ENCODE data around the gene CITED4.

CITED4 gene

GRCh38 chr1:40884055-40884795, 22.1 kb upstream of the CITED4 start:
- FAIRE-seq: no peak

GRCh38 chr1:40880813-40881549, 18.8 kb upstream of the CITED4 start:
- FAIRE-seq: no peak

DNA sequence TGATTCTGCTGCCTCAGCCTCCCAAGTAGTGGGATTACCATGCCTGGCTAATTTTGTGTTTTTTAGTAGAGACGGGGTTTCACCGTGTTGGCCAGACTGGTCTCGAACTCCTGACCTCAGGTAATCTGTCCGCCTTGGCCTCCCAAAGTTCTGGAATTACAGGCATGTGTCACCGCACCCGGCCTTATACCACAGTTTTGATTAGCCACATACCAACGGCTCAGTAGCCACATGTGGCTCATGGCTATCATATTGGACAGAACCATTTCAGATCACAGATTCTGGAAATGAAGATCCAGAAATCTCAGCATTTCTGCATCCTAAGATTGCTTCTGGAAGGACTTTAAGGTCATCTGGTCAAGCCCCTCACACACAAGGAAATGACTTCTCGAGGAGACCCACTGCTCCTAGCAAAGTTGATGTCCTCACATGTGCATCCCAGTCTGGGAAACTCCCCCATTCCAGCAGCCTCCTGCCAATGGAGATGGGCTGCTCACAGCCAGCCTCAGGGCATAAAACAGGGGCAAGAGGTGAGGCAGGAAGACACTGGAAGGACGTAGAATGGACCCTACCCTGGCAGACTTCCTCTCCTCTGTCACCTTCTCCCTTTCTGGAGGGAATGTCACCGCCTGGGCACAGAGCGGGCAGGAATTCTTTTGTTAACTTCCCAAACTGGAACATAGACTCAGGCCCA, 17.5 kb upstream of the CITED4 start:
- FAIRE-seq: no peak

GRCh38 chr1:40878906-40879305, 16.7 kb upstream of the CITED4 start:
- FAIRE-seq: no peak

DNA sequence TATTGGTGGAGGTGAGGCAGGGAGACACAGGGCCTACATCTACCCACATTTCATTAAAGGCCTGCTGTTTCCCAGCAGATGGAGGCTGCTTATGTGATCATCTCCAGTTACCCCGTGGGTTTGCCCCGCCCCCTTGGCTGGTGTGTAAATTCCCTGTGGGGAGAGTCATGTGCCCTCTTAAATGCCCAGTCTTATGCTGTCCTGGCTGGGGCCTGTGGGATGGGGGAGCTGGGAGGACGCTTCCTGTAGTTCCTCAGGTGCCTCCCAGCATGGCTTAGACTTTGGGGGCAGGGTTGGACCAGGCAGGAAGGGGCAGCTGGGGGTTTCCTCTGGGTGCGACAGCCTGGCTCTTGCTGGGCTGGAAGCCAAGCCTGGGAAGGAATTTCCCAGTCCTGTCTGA, 15.5 kb upstream of the CITED4 start:
- no peak for FAIRE-seq

- FAIRE-seq: no peak
Measured at GRCh38 chr1:40876891-40877290, 14.7 kb upstream of the CITED4 start.

DNA sequence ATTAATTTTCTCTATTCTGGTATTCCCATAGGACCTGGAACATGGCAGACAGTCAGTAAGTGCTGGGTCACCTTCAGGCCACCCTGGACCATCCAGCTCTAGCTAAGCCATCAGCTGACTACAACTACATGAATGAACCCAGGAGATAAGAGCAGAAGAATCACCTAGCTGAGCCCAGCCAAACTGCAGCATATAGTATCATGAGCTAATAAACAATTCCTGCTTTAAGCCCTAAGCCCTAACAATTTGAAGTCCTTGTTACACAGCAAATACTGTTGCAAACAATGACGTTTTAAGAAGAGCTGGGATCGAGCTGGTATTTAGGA, 14.2 kb upstream of the CITED4 start:
- FAIRE-seq: no peak

DNA sequence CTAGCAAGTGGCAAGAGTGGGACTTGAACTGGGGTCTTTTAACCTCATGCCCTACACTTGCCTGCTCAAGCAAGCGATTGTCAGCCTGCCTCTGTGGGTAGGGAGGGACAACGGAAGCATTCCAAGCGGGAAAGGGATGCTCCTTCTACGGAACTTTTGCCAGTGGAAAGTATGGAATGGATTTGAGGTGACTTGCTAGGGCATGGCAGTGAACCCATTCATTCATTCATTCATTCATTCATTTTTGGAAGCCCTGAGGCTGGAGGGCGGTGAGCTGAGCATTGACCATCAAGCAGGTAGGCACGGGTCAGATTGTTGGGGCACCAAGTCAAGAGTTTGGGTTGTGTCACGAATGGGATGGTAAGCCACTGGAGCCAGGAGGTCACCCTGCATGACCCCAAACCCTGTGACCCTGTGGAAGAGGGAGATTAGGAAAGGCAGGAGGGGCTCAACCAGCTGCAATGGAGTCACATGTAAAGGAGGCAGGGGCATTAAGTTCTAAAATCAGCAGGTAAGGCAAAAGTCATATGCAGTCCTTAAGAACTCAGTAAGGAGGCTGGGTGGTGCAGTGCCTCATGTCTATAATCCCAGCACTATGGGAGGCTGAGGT, 11.8 kb upstream of the CITED4 start:
- FAIRE-seq: no peak

DNA sequence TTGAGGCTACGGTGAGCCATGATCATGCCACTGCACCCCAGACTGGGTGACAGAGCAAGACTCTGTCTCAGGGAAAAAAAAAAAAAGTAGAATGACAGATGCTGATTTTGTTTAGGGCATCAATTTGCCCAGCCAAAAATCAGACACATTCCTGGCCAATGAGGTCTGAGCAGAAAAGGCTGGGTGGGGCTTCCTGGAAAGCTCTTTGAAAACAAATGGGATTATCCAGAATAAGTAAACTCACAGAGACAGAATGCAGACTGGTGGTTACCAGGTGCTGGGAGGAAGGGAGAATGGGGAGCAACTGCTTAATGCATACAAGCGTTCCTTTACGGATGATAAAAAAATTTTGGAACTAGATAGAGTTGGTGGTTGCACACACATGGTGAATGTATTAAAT, 10.1 kb upstream of the CITED4 start:
- FAIRE-seq: no peak

GRCh38 chr1:40870135-40870728, 8.1 kb upstream of the CITED4 start:
- no peak for FAIRE-seq

DNA sequence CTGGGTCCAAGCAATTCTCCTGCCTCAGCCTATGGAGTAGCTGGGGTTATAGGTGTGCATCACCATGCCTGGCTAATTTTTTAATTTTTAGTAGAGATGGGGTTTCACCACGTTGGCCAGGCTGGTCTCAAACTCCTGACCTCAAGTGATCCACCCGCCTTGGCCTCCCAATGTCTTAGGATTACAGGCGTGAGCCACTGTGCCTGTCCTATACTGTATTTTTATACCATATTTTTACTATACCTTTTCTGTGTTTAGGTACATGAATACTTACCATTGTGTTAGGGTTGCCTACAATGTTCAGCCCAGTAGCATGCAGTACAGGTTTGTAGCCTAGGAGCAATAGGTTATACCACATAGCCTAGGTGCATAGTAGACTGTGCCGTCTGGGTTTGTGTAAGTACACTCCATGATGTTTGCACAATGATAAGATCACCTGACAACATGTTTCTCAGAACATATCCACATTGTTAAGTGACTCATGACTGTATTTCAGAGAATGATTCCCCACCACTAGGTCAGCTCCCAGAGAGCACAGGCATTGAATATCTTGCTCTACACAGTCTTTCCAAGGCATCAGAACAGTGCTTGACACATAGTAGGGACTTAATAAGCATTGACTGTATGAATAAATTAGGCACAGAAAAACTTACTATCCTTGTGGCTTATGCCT, 6.0 kb upstream of the CITED4 start:
- peak; percentile 75 for FAIRE-seq

DNA sequence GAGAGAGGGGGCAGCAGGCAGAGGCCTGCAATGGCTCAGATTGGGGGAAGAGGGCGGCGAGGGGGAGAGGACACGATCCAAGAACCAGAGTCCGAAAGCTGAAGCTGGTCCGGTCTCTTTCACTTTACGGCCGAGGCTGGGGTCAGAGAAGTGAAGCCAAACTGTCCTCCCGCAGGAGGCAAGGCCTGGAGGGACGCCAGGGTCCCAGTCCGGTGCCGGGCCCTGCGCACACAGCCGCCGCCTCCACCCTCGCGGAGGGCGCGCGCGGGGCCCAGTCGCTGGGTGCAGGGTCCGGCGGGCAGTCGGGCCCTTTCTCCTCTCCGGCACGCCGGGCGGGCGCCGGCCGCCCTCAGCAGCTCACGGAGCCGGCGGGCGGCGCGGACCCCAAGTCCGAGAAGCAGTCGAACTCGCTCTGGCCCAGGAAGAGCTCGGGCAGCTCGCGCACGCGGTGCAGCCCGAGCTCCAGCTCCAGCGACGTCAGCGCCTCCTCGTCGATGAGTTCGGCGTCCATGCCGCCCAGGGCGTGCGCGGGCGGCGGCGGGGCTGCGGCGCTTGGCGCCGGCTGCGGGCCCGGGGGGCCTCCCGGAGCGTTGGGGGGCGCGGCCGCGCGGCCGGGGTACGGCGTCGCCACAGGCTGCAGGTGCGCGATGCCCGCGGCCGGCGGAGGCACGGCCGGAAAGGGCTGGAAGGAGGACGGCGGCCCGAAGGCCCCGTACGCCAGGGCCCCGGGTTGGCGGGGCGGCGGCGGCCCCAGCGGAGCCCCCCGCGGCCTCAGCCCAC, 749 bp downstream of the CITED4 start:
- no peak for FAIRE-seq

- FAIRE-seq: no peak
Measured at GRCh38 chr1:40860706-40861223, 1.4 kb downstream of the CITED4 start.

DNA sequence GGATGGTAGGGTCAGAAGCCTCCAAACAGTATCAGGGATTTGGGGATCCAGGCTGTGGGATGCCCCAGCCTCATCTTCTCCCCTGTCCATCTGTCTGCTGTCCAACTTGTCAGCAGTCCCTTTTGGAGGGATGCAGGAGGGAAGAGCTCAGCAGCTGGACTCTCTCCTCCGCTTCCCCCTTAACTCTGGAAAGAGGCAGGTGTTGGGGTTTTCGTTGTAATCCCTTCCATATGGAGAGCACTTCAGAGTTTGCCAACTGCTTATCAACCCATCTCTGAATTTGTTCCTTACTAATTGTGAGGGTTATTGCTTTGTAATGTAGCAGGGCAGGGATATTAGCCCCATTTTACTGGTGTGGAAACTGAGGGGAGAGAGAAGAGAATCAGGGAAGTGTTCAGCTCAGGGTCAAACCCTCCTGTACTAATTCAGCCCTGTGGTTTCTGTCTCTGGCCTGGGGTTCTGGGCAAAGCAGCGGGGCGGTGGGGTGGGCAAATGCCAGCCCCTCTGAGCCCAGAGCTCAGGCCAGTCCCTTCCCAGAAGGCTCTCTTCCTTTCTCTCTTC, 3.2 kb downstream of the CITED4 start:
- FAIRE-seq: no peak

GRCh38 chr1:40857737-40858136, 4.4 kb downstream of the CITED4 start:
- no peak for FAIRE-seq

- no peak for FAIRE-seq
Measured at GRCh38 chr1:40856656-40857302, 5.4 kb downstream of the CITED4 start.

DNA sequence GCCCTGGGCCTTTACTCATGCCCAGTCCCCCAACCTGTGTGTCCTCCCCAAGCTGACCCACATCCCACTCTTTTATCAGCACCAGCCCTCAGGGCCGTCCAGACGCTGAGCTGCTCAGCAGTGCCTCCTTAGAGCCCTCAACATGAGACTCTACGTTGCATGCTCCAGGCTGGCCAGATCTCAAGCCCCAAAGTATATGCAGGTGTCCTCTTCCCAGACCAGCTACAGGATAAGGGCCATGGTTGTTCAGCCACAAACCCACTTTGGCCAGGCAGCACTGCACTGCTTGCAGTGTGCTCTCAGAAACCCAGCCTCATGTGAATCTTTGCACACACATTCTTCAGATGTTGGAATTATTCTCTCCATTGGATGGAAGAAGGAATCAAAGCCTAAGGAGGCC, 6.0 kb downstream of the CITED4 start:
- FAIRE-seq: no peak

DNA sequence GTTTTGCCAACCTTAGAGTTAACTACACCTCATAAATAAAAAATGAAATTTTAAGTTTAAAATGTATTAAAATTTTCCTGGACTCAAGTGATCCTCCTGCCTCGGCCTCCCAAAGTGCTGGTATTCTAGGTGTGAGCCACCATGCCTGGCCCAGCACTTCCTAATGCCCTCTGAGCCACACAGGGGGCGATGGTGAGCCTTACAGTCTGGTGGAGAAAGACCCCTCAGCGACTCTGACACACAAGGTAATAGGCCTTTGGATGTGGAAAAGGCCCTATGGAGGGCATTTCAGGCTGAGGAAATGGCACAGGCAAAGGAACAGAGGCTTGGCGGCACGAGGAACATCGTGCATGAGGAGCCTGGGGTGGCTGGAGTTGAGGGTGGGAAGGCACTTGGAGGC, 6.7 kb downstream of the CITED4 start:
- no peak for FAIRE-seq

GRCh38 chr1:40853885-40854170, 8.3 kb downstream of the CITED4 start:
- FAIRE-seq: no peak

DNA sequence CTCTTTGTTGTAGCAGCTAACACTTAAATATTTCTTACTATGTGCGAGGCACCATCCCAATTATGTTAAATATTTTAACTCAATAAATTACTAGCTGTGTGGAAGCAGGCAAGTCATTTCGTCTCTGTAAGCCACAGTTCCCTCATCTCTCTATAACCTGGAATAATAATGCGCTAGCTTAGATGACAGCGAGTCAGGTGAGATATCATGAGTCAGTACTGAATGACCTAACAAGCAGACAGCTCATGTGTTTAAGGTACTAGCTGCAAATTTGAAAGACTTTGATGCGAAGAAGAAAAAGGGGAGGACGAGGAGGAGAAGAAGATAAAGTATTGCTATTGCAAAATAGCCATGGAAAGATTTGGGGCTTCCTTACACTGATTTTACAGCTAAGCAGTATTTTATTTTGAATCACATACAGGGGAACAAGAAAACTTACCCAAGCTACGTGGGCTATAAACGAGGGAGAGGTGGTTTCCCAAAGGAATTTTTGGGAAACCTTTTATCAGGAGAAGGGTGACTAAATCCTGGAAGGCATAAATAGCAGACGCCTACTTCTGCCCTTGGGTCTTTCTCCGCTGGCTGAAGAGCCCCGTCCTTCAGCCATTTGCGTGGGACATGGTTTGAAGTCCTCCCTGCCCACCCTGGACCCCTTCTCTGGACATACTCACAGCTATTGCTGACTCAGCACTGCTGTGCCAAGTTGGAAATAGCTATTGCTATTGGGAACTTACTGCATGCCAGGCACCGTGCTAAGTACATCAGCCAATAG, 8.9 kb downstream of the CITED4 start:
- no peak for FAIRE-seq

Data from islet of Langerhans (tissue), 1 donor.